ENCODE data around the gene ZFYVE1. TPM values are rescaled to one million over a fixed set of nuclear protein-coding genes. Genes with fewer than 3 reads are reported as not detected.

Gene ZFYVE1
- polyA plus RNA-seq, 1 of the 3 experiments (the other 2 are of a cell fraction), result 18.6 TPM

GRCh38 chr14:73069585-73069984 is 42.7 kb upstream of the ZFYVE1 start (continued):
- no peak for TF ChIP-seq REST (IDR thresholded peaks at IDR 0.05; ENCODE audit: low read depth, low read length)
- no peak for TF ChIP-seq EZH2phosphoT487 (IDR thresholded peaks at IDR 0.05; ENCODE audit: borderline replicate concordance, low read depth)

GRCh38 chr14:73058922-73059673 is 32.2 kb upstream of the ZFYVE1 start:
- H3K9me3 ChIP-seq, result no peaks in the 10 kb centered on the region
- CTCF ChIA-PET, result interaction anchor here (1.0 to 1.9 kb wide), 5 partner anchors 12 to 413 kb away, joined by 3 to 7 read pairs (median 5); no protein-coding TSS in a partner anchor
- peak overlapping the region; percentile 93 to 94 for H3K27ac ChIP-seq (ENCODE audit: low read depth in 2 of 2, low read length in 1 of 2)
- H3K4me1 ChIP-seq (ENCODE audit: control insufficient read depth in 1 of 2, insufficient read depth in 2 of 2, low read depth in 1 of 2, low read length in 1 of 2), result peaks cover 6 to 13% of the 10 kb centered on the region in 2 experiments; a peak in 3 of 4 replicates
- peak overlapping the region; percentile 80 to 100 for H3K4me3 ChIP-seq (ENCODE audit: low read depth in 2 of 2, low read length in 1 of 2)
- DNase-seq, result peak; percentile 62
- under 1% methylated on average over 27 of the region's 27 CpGs for WGBS (ENCODE audit: low lambda C conversion rate)
- H3K9ac ChIP-seq, result peak overlapping the region; percentile 99
- H2AFZ ChIP-seq (ENCODE audit: low read depth), result 0 out of 2 replicates have a peak overlapping the region, but pooled peaks have one; percentile 60
- peaks cover 53% of the 10 kb centered on the region for H4K20me1 ChIP-seq (ENCODE audit: insufficient read depth)
- H3K9me2 ChIP-seq, result no peaks in the 10 kb centered on the region
- POLR2A ChIA-PET, result interaction anchor here (0.7 to 2.0 kb wide), 10 partner anchors 9 to 554 kb away, joined by 3 to 16 read pairs (median 4); partner anchors contain the start of genes ACOT6, PSEN1 and ZFYVE1
- H3K79me2 ChIP-seq (ENCODE audit: insufficient read depth), result peaks cover 61% of the 10 kb centered on the region
- peaks cover 11 to 32% of the 10 kb centered on the region in 2 experiments for H3K36me3 ChIP-seq (replicated peaks in 1 of 2; ENCODE audit: control insufficient read depth in 1 of 2, insufficient read depth in 2 of 2, low read length in 1 of 2)
- no peaks in the 10 kb centered on the region for H3K27me3 ChIP-seq (ENCODE audit: insufficient read depth)
- TF ChIP-seq POLR2AphosphoS5 (IDR thresholded peaks at IDR 0.05; ENCODE audit: low read depth, low read length), result no peak
- TF ChIP-seq CHD2 (IDR thresholded peaks at IDR 0.05; ENCODE audit: low read length, partially characterized antibody), result no peak
- TF ChIP-seq MXI1 (IDR thresholded peaks at IDR 0.05; ENCODE audit: low read depth, low read length), result no peak
- no peak for TF ChIP-seq SIN3A (IDR thresholded peaks at IDR 0.05; ENCODE audit: borderline replicate concordance, low read depth, low read length)
- no peak for TF ChIP-seq GATA2 (CRISPR knock-in tag; IDR thresholded peaks at IDR 0.05)
- no peak for TF ChIP-seq FOSL2 (IDR thresholded peaks at IDR 0.05; ENCODE audit: borderline replicate concordance, low read depth)
- no peak for TF ChIP-seq NFIC (IDR thresholded peaks at IDR 0.05; ENCODE audit: borderline replicate concordance)
- TF ChIP-seq RAD21 (IDR thresholded peaks at IDR 0.05; ENCODE audit: low read length), result no peak
- TF ChIP-seq FOXM1 (IDR thresholded peaks at IDR 0.05; ENCODE audit: low read depth), result no peak
- peak overlapping the region; percentile 77 for H3K4me2 ChIP-seq
- peaks cover 24% of the 10 kb centered on the region for H3F3A ChIP-seq (replicated peaks; ENCODE audit: insufficient read depth)

All from SK-N-SH (cell line).